HepG2 (cell line): ENCODE measurements around the gene USP34. TPM values are rescaled to one million over a fixed set of nuclear protein-coding genes. Genes with fewer than 3 reads are reported as not detected.

Source experiments
- ATF7-NPFF ChIP-seq: sonication (generic); formaldehyde crosslinking; IDR thresholded peaks from 2 replicates; pipeline ENCODE4 v1.8.1; 2023; ENCODE audit warnings: mild to moderate bottlenecking, low read depth, missing genetic modification reagents, moderate library complexity
- IRX3 ChIP-seq: sonication (generic); formaldehyde crosslinking; IDR thresholded peaks from 2 replicates; pipeline ENCODE4 v1.8.1; 2023; ENCODE audit warnings: mild to moderate bottlenecking, low read depth, missing genetic modification reagents, borderline replicate concordance
- JARID2 ChIP-seq: sonication (generic); formaldehyde crosslinking; IDR thresholded peaks from 2 replicates; pipeline ENCODE4 v1.8.1; 2023; ENCODE audit warnings: missing genetic modification reagents, inconsistent platforms; ENCODE audit not compliant: insufficient replicate concordance
- POLR2AphosphoS2 ChIP-seq: IDR thresholded peaks from 2 replicates; pipeline ENCODE4 v1.6.1; 2011; ENCODE audit warnings: low read depth, low read length, improper control_type of control experiment
- PPARG ChIP-seq: conservative IDR thresholded peaks from 2 replicates; pipeline ENCODE4 v1.6.1; 2016; ENCODE audit warnings: missing biosample characterization, missing genetic modification reagents
- RBM22 ChIP-seq: fragments of 200-400 bp; formaldehyde crosslinking; optimal IDR thresholded peaks from 2 replicates; pipeline ENCODE3; 2017; ENCODE audit warnings: mild to moderate bottlenecking, low read length, moderate library complexity
- SMAD3 ChIP-seq: sonication (generic); formaldehyde crosslinking; IDR thresholded peaks from 2 replicates; pipeline ENCODE4 v1.4.0; 2020; ENCODE audit warnings: missing genetic modification reagents
- SMARCE1 ChIP-seq: fragments of 450-650 bp; IDR thresholded peaks from 2 replicates; pipeline ENCODE4 v1.6.1; 2017; ENCODE audit warnings: borderline replicate concordance
- SOX5 ChIP-seq: IDR thresholded peaks from 2 replicates; pipeline ENCODE4 v1.6.1; 2016; ENCODE audit warnings: borderline replicate concordance
- TEAD3 ChIP-seq: optimal IDR thresholded peaks from 2 replicates; pipeline ENCODE3; 2016; ENCODE audit warnings: borderline replicate concordance
- TSC22D2 ChIP-seq: sonication (generic); formaldehyde crosslinking; IDR thresholded peaks from 2 replicates; pipeline ENCODE4 v1.5.1; 2020; ENCODE audit warnings: missing genetic modification reagents, mild to moderate bottlenecking, borderline replicate concordance
- YEATS4 ChIP-seq: sonication (generic); formaldehyde crosslinking; IDR thresholded peaks from 2 replicates; pipeline ENCODE4 v1.4.0; 2020; ENCODE audit warnings: missing genetic modification reagents, borderline replicate concordance
- polyA plus RNA-seq, 8 experiments: library from polyadenylated mRNA; depleted of rRNA in 3 of 8; stranded (reverse) in 7 of 8; unstranded in 1 of 8; fragments of >200 nt; fragmentation: Illumina TruSeq in 4 of 8; extraction: Trizol in 4 of 8; gene quantifications; 2 replicates each; pipeline versions ENCODE4 v1.2.1 to v1.2.3, GENCODE V29; 2011 to 2016; ENCODE audit warnings: low read depth in 4 of 8, missing spikeins in 1 of 8, mixed read lengths in 1 of 8; ENCODE audit not compliant: insufficient read depth in 1 of 8
- total RNA-seq, 5 experiments: library from RNA; depleted of rRNA; stranded (reverse); fragments of >200 nt; fragmentation: Illumina TruSeq; extraction: Trizol; gene quantifications; 2 replicates each; pipeline ENCODE4 v1.2.3, GENCODE V29; 2016; ENCODE audit warnings: low read depth in 1 of 5
- TF ChIP-seq, protein P1 (sequence below): sonication (generic); formaldehyde crosslinking; IDR thresholded peaks from 2 replicates; pipeline ENCODE4 v1.5.0; 2020; ENCODE audit warnings: mild to moderate bottlenecking, missing genetic modification reagents, borderline replicate concordance
- TF ChIP-seq, protein P2 (sequence below): sonication (generic); formaldehyde crosslinking; IDR thresholded peaks from 2 replicates; pipeline ENCODE4 v1.5.0; 2020; ENCODE audit warnings: missing genetic modification reagents
- TF ChIP-seq, protein P3 (sequence below): sonication (generic); formaldehyde crosslinking; IDR thresholded peaks from 2 replicates; pipeline ENCODE4 v1.8.0; 2022; ENCODE audit warnings: mild to moderate bottlenecking, missing genetic modification reagents, borderline replicate concordance
- TF ChIP-seq, protein P4 (sequence below): sonication (generic); formaldehyde crosslinking; conservative IDR thresholded peaks from 2 replicates; pipeline ENCODE4 v1.4.0; 2020; ENCODE audit warnings: missing genetic modification reagents
- TF ChIP-seq, protein P5 (sequence below): sonication (generic); formaldehyde crosslinking; IDR thresholded peaks from 2 replicates; pipeline ENCODE4 v1.5.0; 2020; ENCODE audit warnings: missing genetic modification reagents, mild to moderate bottlenecking, borderline replicate concordance

Gene USP34
- total and polyA plus RNA-seq, 2 of the 13 experiments (the other 11 are each of a cell fraction or from before 2014, with no cell fraction given): 99.2 to 100 TPM

DNA sequence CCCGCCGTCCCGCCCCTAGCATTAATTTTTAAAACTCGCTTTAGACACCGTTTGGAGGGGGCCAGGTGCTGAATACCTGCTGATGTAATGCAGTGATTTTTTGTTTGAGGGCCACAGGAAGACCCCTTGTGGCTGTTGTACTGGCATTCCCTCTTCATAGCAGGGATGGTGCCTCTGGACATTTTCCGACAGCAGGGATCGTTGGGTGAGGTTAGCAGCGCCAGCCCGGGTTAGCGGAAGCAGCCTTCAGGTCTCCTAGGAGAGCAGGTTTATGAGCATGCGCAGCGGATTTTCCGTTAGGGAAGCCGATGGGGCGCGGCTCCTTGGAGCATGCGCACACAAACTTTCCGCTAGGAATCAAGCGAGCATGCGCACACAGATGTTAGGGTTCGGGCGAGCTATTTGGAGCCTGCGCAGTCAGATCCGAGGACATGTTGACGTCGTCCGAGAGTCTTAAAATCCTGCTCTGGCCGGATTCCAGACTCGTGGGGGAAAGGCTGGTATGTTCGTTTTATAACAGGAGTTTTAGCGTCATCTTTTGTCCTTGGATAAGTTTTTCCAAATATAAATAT is 326.1 kb downstream of the USP34 start (continued):
- TF ChIP-seq, protein P1, sequence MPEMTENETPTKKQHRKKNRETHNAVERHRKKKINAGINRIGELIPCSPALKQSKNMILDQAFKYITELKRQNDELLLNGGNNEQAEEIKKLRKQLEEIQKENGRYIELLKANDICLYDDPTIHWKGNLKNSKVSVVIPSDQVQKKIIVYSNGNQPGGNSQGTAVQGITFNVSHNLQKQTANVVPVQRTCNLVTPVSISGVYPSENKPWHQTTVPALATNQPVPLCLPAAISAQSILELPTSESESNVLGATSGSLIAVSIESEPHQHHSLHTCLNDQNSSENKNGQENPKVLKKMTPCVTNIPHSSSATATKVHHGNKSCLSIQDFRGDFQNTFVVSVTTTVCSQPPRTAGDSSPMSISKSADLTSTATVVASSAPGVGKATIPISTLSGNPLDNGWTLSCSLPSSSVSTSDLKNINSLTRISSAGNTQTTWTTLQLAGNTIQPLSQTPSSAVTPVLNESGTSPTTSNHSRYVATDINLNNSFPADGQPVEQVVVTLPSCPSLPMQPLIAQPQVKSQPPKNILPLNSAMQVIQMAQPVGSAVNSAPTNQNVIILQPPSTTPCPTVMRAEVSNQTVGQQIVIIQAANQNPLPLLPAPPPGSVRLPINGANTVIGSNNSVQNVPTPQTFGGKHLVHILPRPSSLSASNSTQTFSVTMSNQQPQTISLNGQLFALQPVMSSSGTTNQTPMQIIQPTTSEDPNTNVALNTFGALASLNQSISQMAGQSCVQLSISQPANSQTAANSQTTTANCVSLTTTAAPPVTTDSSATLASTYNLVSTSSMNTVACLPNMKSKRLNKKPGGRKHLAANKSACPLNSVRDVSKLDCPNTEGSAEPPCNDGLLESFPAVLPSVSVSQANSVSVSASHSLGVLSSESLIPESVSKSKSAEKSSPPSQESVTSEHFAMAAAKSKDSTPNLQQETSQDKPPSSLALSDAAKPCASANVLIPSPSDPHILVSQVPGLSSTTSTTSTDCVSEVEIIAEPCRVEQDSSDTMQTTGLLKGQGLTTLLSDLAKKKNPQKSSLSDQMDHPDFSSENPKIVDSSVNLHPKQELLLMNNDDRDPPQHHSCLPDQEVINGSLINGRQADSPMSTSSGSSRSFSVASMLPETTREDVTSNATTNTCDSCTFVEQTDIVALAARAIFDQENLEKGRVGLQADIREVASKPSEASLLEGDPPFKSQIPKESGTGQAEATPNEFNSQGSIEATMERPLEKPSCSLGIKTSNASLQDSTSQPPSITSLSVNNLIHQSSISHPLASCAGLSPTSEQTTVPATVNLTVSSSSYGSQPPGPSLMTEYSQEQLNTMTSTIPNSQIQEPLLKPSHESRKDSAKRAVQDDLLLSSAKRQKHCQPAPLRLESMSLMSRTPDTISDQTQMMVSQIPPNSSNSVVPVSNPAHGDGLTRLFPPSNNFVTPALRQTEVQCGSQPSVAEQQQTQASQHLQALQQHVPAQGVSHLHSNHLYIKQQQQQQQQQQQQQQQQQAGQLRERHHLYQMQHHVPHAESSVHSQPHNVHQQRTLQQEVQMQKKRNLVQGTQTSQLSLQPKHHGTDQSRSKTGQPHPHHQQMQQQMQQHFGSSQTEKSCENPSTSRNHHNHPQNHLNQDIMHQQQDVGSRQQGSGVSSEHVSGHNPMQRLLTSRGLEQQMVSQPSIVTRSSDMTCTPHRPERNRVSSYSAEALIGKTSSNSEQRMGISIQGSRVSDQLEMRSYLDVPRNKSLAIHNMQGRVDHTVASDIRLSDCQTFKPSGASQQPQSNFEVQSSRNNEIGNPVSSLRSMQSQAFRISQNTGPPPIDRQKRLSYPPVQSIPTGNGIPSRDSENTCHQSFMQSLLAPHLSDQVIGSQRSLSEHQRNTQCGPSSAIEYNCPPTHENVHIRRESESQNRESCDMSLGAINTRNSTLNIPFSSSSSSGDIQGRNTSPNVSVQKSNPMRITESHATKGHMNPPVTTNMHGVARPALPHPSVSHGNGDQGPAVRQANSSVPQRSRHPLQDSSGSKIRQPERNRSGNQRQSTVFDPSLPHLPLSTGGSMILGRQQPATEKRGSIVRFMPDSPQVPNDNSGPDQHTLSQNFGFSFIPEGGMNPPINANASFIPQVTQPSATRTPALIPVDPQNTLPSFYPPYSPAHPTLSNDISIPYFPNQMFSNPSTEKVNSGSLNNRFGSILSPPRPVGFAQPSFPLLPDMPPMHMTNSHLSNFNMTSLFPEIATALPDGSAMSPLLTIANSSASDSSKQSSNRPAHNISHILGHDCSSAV (CRISPR knock-in tag): no peak
- TF ChIP-seq SMARCE1 (no peak), TSC22D2 (CRISPR knock-in tag) (peak; percentile 87; the same call in 1 of the 2 replicates), JARID2 (CRISPR knock-in tag) (no peak), YEATS4 (CRISPR knock-in tag) (peak; percentile 74), TEAD3 (CRISPR knock-in tag) (peak; percentile 72), IRX3 (CRISPR knock-in tag) (no peak), POLR2AphosphoS2 (no peak), SMAD3 (CRISPR knock-in tag) (peak; percentile 68; the same call in 1 of the 2 replicates), SOX5 (CRISPR knock-in tag) (peak; percentile 9; the same call in 1 of the 2 replicates), PPARG (CRISPR knock-in tag) (peak; percentile 48; the same call in 1 of the 2 replicates), ATF7-NPFF (CRISPR knock-in tag) (no peak; the same call in 1 of the 2 replicates), RBM22 (no peak)
- TF ChIP-seq, protein P2, sequence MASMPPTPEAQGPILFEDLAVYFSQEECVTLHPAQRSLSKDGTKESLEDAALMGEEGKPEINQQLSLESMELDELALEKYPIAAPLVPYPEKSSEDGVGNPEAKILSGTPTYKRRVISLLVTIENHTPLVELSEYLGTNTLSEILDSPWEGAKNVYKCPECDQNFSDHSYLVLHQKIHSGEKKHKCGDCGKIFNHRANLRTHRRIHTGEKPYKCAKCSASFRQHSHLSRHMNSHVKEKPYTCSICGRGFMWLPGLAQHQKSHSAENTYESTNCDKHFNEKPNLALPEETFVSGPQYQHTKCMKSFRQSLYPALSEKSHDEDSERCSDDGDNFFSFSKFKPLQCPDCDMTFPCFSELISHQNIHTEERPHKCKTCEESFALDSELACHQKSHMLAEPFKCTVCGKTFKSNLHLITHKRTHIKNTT (CRISPR knock-in tag): no peak
- TF ChIP-seq, protein P3, sequence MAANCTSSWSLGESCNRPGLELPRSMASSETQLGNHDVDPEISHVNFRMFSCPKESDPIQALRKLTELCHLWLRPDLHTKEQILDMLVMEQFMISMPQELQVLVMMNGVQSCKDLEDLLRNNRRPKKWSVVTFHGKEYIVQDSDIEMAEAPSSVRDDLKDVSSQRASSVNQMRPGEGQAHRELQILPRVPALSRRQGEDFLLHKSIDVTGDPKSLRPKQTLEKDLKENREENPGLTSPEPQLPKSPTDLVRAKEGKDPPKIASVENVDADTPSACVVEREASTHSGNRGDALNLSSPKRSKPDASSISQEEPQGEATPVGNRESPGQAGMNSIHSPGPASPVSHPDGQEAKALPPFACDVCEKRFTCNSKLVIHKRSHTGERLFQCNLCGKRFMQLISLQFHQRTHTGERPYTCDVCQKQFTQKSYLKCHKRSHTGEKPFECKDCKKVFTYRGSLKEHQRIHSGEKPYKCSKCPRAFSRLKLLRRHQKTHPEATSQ (CRISPR knock-in tag): no peak
- TF ChIP-seq, protein P4, sequence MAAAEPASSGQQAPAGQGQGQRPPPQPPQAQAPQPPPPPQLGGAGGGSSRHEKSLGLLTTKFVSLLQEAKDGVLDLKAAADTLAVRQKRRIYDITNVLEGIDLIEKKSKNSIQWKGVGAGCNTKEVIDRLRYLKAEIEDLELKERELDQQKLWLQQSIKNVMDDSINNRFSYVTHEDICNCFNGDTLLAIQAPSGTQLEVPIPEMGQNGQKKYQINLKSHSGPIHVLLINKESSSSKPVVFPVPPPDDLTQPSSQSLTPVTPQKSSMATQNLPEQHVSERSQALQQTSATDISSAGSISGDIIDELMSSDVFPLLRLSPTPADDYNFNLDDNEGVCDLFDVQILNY (CRISPR knock-in tag): no peak
- TF ChIP-seq, protein P5, sequence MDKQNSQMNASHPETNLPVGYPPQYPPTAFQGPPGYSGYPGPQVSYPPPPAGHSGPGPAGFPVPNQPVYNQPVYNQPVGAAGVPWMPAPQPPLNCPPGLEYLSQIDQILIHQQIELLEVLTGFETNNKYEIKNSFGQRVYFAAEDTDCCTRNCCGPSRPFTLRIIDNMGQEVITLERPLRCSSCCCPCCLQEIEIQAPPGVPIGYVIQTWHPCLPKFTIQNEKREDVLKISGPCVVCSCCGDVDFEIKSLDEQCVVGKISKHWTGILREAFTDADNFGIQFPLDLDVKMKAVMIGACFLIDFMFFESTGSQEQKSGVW (CRISPR knock-in tag): no peak
